AG09309 (cell line): ENCODE measurements around the gene MYH9.
A peak's percentile ranks its signal among the peaks of the same experiment; 100 is the strongest.
"Not testable (repeated sequence)": the region's sequence is repeated elsewhere in the genome, so short reads cannot be mapped to it uniquely, and the experiment has no call there.

Source experiments
- DNase-seq: peaks from one replicate; pipeline ENCODE4 v3.0.0-alpha.2; 2010; ENCODE audit warnings: low read depth
- H3K4me3 ChIP-seq: 2 replicates; pipeline ENCODE4 v1.5.1; 2011; ENCODE audit warnings: mild to moderate bottlenecking, low read depth, low read length, moderate library complexity; ENCODE audit not compliant: control insufficient read depth
- TF ChIP-seq, protein P1 (sequence below): IDR thresholded peaks from 2 replicates; pipeline ENCODE4 v1.5.1; 2011; ENCODE audit warnings: mild to moderate bottlenecking, low read depth, low read length, inconsistent platforms; ENCODE audit not compliant: insufficient read depth, control insufficient read depth; ENCODE audit errors: missing control alignments

The MYH9 gene

DNA sequence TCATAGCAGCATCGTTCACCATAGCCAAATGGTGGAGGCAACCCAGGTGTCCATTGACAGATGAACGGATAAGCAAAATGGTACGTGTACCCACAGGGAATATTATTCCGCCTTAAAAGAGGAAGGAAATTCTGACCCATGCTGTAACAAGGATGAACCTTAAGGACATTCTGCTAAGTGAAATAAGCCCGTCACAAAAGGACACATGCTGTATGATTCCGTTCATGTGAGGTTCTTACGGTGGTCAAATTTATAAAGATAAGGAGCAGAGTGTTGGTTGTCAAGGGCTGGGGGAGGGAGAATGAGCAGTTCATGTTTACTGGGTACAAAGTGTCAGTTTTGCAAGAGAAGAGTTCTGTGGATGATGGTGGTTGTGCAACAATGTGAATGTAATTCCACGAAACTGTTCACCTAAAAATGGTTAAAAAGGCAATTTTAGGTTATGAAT lies 108.5 kb downstream of the MYH9 start:
- no peak for DNase-seq
- TF ChIP-seq, protein P1, sequence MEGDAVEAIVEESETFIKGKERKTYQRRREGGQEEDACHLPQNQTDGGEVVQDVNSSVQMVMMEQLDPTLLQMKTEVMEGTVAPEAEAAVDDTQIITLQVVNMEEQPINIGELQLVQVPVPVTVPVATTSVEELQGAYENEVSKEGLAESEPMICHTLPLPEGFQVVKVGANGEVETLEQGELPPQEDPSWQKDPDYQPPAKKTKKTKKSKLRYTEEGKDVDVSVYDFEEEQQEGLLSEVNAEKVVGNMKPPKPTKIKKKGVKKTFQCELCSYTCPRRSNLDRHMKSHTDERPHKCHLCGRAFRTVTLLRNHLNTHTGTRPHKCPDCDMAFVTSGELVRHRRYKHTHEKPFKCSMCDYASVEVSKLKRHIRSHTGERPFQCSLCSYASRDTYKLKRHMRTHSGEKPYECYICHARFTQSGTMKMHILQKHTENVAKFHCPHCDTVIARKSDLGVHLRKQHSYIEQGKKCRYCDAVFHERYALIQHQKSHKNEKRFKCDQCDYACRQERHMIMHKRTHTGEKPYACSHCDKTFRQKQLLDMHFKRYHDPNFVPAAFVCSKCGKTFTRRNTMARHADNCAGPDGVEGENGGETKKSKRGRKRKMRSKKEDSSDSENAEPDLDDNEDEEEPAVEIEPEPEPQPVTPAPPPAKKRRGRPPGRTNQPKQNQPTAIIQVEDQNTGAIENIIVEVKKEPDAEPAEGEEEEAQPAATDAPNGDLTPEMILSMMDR, result no peak

DNA sequence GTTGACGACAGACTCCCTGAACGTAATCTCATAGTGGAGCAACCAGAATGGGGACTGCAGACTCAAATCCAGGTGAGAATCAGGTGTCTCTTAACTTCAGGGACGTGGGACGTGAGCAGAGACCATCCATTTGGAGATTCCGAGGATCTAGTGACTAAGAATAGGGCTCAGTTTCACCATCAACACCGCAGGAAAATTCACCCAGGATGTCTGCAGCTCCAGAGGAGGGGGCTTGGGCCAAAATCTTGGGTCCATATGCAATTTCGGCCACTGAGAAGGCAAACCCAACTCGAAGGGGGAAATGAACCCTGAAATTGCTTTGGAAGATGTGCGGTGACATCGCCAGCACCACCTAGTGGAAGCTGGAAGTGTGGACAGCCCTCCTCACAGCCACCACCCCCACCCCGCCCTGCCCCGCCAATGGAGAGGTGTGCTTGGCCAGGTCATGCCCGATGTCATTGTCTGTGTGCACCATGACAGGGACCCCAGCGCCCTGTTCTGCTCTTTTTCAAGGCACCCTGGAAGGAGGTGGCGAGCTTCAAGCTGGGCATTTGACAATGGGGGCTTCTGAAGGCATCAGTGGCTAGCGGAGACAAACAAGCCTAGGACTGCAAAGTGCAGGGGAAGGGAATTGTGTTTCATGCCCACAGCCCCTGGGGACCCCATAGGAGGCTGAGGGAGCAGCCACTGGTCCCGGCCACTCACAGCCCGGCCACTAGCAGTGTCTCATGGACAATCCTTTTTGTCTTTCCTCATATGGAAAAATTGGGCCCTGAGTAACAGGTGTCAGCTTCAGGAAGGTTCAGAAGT lies 110.1 kb downstream of the MYH9 start:
- H3K4me3 ChIP-seq, result no peak overlapping the region
- no peak for DNase-seq

More for the DNA sequence above, 108.5 kb downstream of the MYH9 start:
- no peak overlapping the region for H3K4me3 ChIP-seq

DNA sequence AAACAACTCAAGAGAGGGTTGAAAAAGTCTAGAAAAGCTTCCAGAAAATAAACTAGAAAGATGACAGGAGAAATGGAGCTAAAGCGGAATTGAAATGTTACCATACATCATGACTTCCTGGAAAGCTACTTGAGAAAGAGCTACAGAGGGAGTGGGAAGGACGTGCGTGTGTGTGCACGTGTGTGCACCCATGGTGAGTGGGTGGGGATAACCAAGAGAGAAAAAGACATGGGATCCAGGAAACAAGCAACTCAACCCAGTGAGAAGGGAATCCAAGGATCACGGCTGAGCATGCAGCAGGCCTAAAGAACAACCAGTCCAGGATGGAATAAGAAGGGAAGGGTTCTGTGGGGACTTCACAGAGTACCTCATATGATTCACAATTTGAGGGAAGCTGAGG lies 113.2 kb downstream of the MYH9 start:
- TF ChIP-seq, protein P1, result no peak
- DNase-seq, result no peak
- no peak overlapping the region for H3K4me3 ChIP-seq

More for the DNA sequence above, 110.1 kb downstream of the MYH9 start:
- TF ChIP-seq, protein P1, result peak; percentile 80

DNA sequence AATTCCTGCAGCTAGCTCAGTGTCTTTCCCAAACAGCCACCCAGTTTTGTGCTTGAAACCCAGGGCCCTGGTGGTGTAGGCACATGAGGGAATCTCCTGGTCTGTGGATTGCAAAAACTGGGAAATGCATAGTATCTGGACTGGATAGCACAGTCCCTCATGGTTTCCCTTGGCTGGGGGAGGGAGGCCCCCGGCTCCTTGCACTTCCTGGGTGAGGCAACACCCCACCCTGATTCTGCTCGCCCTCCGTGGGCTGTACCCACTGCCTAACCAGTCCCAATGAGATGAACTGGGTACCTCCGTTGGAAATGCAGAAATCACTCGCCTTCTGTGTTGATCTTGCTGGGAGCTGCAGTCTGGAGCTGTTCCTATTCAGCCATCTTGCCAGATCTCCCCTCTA lies 115.8 kb downstream of the MYH9 start:
- not testable (repeated sequence) for DNase-seq, H3K4me3 ChIP-seq

DNA sequence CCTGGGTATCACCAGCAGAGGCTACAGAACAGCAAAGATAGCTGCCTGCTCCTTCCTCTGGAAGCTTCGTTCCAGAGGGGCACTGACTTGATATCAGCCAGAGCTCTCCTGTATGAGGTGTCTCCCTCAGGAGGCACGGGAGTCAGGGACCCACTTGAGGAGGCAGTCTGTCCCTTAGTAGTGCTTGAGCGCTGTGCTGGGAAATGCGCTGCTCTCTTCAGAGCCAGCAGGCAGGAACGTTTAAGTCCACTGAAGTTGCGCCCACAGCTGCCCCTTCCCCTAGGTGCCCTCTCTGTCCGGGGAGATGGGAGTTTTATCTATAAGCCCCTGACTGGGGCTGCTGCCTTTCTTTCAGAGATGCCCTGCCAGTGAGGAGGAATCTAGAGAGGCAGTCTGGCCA lies 116.5 kb downstream of the MYH9 start:
- DNase-seq, H3K4me3 ChIP-seq: not testable (repeated sequence)

DNA sequence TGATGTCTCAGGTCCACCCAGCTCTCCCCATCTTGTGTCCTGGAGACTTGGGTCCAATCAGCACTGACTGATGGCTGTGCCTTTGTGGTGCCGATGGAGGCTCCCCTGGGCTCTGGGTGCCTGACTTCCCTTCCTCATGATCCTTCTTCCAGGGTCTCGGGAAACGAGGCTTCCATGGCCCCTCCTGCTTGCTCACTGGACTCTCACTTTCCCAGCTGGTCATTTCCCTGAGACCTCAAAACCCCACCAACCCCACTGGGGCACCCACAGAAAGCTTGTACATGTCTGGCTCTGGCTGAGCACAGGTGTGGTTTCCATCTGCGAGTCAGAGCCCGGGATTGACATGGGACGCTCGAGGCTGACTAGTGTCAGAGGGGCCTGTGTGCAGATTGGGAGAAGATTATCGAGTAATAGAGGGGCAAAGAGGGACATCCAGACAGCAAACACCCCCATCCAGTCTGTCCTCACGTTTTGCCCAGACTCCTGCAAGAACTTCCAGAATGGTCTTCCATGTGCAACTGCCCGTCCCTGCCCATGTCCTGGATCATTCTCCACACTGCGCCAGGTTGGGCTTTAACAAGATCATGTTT lies 119.8 kb downstream of the MYH9 start:
- no peak for DNase-seq

DNA sequence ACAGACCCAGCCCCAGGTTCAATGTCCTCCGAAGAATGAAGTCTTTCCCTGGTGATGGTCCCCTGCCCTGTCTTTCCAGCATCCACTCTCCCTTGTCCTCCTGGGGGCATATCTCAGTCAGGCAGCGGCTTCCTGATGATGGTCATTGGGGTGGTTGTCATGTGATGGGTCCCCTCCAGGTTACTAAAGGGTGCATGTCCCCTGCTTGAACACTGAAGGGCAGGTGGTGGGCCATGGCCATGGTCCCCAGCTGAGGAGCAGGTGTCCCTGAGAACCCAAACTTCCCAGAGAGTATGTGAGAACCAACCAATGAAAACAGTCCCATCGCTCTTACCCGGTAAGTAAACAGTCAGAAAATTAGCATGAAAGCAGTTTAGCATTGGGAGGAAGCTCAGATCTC lies 120.7 kb downstream of the MYH9 start:
- TF ChIP-seq, protein P1, result no peak
- DNase-seq, result no peak
- H3K4me3 ChIP-seq, result no peak overlapping the region

More for the DNA sequence above, 119.8 kb downstream of the MYH9 start:
- TF ChIP-seq, protein P1, result no peak
- H3K4me3 ChIP-seq, result no peak overlapping the region

DNA sequence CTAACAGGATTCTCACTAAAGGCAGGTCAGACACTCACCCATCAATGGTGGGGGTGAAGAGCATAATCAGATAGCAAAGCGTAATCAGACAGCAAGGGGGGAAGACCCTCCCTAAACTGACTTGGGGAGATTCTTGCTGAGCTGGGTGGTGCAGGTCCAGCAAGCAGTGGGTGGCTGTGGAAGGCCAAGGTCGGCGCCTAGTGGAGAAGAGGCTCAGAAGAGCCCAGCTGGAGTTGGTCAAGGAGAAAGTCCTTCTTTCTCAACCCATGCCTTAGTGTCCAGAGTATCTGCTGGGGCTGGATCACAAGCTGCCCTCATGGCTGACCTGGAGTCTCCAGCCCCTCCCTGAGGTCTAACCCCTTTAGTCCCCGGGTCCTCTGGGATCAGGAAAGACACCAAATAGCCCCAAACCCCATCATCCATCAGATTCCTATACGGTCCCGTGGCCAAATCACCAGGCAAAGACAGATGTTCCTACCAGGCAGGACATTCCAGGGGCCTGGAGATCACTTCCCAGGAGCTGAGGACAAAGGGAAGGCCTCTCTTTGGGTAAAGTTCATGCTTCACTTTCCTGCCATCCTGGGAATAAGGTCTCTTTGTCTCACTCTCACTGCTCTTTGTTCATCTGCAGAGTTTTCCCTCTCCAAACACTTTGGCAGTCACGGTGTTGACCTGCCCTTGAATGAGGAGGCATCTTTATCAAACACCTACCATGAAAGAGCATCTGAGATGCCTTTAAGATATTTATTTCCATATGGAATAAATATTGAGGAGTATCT lies 123.7 kb downstream of the MYH9 start:
- H3K4me3 ChIP-seq, DNase-seq: not testable (repeated sequence)

DNA sequence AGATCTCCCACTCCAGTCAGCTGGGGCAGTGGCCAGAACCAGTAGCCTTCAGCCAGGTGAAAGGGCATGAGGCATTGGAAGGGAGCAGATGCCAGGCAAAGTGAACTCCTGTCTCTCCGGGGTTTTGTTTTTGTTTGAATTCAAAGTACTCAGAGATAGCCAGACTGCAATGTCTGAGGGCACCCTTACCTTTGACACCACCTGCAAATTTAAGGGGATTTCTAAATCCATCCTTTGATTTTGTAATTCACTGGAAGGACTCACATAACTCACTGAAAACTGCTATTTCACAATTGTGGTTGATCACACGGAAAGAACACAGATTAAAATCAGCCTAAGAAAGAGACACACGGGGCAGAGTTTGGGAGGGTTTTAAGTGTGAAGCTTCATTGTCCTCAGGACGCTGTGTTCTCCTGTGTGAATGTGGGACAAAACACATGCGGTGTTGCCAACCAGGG lies 124.5 kb downstream of the MYH9 start:
- H3K4me3 ChIP-seq, DNase-seq: not testable (repeated sequence)

DNA sequence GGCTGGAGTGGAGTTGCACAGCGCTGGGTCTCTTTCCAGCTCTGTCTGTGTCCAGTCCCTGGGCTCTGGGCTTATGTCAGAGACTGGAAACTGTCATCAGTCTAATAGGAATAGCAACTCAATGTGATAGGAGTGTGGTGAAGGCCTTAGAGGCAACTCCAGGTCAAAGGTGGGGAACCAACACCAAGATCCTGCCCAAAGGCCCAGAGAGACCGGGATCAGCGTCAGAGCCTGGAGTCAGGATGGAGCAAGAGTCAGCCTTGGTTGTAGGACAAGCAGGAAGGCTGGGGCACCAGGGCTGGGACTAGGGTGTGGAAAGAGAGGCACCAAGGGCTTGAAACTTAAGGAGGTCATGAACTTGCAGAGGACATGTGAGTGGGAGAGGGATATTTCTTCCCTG lies 125.5 kb downstream of the MYH9 start:
- DNase-seq, H3K4me3 ChIP-seq: not testable (repeated sequence)

DNA sequence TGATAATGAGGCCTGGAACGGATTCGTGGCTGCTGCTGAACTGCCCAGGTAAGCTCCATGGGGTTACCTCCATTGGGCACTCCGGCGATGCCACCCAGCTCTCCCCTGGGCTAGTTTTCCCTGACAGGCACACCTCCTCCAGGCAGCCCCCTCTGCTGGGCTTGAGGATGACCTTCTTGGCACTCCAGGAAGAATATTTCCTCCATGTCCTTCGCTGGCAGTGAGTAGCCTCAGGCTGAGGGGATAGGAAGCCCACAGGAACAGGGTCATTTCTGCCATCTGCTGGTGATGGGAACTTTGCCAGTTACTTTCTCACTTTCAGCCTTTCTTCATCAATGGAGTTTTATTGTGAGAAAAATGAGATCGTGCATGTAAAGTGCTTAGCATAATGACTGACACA lies 126.1 kb downstream of the MYH9 start:
- DNase-seq, H3K4me3 ChIP-seq: not testable (repeated sequence)
